ENCODE results near the gene CREBZF.

CREBZF gene, protein sequence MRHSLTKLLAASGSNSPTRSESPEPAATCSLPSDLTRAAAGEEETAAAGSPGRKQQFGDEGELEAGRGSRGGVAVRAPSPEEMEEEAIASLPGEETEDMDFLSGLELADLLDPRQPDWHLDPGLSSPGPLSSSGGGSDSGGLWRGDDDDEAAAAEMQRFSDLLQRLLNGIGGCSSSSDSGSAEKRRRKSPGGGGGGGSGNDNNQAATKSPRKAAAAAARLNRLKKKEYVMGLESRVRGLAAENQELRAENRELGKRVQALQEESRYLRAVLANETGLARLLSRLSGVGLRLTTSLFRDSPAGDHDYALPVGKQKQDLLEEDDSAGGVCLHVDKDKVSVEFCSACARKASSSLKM

DNA sequence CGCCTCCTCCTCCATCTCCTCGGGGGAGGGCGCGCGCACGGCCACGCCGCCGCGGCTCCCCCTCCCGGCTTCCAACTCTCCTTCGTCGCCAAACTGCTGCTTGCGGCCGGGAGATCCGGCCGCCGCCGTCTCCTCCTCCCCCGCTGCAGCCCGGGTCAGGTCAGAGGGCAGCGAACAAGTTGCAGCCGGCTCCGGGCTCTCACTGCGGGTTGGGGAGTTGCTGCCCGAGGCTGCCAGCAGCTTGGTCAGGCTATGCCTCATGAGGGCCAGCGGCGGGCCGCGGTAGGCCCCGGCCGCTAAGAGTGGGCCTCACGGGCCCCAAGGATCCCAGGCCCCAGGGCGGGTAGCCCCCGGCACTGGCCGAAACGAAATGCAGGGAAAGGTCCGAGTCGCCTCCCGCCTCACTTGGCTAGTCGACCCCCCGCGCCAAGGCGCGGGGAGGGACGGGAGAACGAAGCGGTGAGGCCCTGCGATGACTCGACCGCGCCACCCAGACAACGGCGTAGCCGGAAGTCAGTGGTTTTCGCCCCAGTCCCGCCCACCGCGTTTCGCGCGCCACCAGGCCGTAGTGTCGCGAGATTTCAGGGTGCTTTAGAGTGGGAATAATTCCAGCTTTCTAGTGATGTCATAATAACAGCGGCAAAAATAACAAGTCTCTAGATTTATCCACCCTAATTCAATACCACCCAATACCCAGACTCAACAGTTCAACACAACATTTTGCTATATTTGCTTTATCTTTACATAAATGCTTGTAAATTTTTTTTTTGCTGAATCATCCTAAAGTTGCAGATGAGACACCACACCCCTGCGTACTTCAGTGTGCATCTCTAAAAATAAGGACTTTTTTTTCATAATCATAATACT, at the start of gene CREBZF:
CREBZF (minus strand) TSS at position 515 of the 867 bp plus-strand sequence; CDS start at position 261, 254 bp downstream.
- peak; percentile 86 for DNase-seq (ENCODE audit: low read depth)

DNA sequence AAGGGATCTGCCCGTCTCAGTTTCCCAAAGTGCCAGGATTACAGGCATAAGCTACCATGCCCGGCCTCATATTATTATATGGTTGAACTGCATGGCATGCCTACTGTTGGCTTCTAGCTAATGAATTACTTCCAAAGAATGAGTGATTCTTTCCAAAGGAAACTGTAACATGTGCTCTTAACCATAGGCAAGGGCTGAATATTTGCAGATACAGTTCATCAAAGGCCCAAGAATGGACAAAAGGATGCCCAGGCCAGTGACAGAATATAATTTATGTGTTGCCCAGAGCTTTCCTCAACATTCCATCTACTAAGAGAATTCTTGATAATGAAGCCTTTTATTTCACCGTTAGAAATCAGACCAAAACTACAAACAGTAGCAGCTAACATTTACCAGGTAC, 48.0 kb upstream of the CREBZF start:
- DNase-seq (ENCODE audit: low read depth), result no peak

DNA sequence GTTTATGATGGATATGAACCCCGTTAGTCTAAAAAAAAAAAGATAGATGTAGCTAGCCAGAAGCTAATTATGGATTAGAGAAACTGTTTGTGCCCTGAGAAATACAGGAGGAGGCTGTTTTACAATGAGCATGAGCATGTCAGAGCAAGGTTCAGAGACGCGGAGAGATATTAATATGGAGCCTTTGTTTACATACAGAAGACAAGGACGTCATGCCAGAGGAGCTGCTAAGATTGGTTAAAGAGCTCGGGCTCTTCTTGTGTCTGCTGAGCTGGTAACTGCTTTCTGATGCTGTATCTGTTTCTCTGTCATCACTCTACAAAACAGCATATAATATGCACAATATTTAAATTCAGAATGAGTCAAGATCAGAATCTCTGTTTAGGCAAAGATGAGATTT, 46.0 kb upstream of the CREBZF start:
- DNase-seq (ENCODE audit: low read depth), result no peak

DNA sequence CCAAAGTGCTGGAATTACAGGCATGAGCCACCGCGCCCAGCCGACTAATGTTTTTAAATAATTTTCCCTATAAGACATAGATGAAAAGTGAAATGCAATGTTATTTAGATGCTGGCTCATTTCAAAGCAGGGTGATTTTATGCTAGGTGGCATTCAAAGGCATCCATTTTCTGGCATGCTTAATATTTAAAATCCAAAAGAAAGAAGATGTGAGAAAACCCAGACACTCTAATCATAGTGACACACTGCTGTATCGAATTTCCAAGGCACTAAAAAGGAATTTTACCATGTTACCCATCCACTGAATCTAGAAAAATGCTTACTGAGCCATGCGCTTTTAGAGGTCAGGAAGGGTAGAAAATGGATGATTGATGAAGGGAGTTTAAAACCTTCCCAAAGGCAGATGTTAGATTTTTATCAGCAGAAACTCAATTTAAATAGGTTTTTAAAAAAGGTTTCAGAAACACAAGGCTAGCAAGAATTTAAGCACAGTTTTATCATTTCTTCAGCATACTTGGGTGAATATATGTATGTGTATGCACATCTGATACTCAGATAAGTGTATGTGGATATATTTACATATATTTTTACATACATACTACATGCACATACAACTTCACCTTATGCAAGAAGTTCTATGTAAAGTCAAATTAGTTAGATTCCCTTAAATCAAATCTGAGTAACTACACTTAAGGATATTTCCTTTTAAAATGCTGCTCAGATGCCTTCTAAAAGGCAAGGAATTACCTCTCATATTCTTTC, 45.2 kb upstream of the CREBZF start:
- no peak for DNase-seq (ENCODE audit: low read depth)

DNA sequence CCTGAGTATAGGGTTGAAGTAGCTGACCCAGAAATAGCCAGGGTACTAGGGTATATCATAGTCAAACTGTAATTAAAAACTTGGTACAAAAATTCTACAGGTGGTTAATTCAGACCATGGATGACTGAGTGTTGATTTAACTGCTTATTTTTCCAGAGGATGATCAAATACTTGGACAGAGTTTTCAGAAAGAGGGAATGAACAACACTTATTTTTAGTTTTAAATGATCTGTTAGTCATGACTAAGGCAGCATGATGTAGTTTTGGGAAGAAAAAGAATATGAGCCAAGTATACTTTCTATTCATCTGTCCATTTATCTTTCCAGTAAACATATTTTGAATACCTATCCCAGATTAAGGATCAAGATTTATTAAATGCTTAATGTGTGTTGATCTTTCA, 40.9 kb upstream of the CREBZF start:
- DNase-seq (ENCODE audit: low read depth), result no peak

DNA sequence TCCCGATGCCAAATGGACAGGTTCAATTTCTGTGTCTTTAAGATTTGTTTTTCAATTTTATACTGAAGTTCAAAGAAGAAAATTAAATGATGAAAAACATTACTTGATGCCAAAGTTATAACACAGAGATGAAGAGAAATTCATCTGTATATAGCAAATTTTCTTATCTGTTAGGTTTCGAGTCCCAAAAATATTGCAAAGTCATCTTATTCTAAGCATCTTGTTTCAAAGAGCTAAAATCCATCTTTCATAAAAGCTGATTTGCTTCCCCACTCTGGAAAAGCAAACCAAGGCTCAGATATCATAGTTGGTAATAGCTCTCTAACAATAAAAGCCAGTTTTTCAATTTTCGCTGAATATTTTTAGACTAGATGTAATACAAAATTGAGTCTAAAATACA, 40.0 kb upstream of the CREBZF start:
- no peak for DNase-seq (ENCODE audit: low read depth)

DNA sequence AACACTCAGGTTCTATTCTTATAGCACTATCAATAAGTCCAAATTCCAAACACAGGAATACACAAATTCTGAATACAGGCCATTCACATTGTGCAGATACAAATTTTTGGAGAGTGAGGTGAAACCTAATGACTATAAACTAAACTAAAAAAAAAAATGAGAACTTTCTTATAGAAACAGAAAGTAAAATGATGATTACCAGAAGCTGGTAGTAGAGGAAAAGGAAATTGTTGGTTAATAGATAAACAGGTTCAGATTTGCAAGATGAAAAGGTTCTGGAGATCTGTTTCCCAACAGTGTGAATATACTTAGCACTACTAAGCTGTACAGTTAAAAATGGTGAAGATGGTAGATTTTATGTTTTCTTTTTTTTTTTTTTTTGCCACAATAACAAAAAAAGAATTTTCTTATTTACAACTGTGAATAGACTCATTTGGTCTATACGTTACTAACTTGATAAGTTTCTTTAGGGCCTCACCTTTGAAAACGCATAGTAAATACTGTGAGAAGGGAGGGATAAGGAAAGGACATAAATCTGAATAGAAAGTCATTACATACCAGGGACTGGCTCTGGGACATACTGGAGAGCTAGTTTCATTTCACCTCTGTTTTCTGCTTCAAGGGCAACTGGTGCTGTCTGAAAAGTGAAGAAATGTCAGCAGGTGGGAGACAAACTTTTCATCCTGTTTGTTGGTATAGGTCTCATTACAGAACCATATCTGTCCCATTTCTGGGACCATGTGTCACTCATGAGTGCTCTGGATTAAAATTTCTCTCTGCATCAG, 35.2 kb upstream of the CREBZF start:
- no peak for DNase-seq (ENCODE audit: low read depth)

DNA sequence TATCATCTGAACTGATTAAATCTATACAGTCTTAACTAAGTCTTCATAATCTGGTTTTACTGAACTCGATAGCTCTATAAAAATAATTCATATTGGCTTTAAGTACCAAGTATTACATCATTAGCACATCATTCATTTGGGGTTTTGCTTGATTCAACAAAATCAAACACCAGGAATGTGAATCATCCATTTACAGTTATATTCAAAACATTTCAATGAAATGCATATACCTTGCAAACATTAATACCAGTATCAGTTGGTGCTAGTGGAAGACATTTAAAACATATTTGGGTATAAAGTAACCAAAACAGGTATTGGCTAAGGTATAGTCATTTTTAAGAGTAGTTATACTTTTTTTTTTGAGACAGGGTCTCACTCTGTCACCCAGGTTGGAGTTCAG, 33.3 kb upstream of the CREBZF start:
- DNase-seq (ENCODE audit: low read depth), result no peak

DNA sequence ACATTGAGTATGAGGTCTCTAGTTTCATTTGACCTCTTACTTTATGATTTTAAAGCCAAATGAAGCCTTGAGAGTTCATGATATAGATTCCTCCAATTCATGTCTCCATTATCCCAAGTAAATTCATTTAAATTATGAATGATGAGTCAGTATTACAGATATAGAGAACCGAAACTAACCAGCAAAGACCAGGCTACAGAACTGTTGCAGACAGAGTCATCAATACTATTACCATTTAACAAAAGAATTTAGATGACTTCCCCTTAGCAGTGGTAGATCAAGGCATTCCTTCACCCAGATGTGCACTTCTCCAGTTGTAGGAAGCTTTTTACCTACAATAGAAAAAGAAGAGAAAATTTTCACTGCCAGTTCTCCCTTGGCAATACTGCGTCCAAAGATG, 32.8 kb upstream of the CREBZF start:
- DNase-seq (ENCODE audit: low read depth), result no peak

DNA sequence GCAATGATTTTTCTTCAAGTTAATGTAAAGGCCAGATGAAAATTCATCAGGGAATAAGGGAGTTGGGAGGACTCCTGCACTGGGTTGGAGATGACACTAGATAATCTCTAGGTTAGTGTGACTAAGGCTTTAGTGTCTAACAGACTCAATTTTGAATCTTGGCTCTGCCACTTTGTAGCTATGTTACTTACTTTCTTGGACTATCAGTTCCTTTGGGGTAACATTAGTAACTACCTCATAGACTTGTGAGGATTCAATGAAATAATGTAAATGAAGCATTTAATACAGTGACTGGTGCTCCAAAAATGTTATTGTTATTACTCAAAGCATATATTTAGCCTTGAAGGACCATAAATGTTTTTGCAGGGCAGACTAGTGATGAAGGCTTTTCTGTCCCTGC, 30.6 kb upstream of the CREBZF start:
- no peak for DNase-seq (ENCODE audit: low read depth)

DNA sequence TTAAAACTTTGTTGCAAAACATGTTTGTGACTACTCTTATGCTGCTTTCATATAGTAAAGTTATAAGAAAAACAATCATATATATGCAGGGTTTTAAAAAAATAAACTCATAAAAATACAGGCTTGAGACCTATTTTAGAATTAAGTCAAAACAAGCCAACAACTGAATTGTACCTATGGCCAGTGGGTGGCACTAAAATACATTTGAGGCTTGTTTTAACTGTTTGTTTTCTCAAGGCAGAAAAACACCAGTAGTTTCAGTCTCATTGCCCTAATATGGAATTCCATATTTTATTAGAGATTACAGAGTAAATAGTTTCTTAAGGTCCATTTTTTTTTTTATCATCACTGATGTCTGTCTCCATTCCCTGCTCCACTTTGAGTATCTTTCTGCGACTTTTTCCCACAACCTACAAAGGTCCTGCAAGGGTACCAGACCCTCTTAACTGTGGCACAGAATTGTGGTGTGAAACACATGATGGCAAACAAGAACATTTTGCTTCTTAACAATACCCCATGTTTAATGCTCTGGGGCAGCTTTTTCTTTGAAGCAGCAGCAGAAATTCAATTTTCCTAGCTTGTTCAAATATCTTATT, 29.6 kb upstream of the CREBZF start:
- DNase-seq (ENCODE audit: low read depth), result no peak

DNA sequence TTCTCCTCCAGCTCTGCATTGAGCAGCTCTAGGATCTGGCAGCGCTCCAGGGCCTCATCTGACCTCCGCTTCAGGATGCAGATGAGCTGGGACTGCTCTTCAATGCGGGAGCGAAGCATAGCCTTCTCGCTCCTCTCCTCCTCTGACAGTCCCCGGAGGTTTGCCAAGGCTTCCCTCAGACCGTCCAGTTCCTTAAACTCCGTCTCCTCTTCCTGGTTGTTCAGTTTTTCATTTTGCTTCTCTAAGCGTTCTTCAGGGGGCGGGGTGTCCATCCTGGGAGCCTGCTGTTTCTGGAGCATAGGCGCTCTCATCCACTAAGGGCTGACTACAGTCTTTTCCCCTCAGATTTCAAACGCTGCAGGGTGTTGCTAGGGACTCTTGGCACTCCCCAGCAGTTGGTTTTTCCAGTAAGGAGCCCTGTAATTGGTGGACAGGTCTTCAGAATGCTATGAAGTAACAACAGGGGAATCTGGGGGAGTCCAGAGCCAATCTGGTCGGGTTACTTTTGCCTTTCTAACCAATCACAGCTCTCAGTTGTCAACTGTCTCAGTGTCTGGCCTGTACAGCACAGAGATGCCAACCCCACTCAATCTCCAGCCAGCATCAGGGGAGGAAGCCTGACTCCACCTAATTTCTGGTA, 21.0 kb upstream of the CREBZF start, which contains the start of gene CCDC89:
CCDC89 (minus strand) TSS at position 376 of the 640 bp plus-strand sequence; CDS start at position 311, 65 bp downstream.
- DNase-seq (ENCODE audit: low read depth), result peak; percentile 94

DNA sequence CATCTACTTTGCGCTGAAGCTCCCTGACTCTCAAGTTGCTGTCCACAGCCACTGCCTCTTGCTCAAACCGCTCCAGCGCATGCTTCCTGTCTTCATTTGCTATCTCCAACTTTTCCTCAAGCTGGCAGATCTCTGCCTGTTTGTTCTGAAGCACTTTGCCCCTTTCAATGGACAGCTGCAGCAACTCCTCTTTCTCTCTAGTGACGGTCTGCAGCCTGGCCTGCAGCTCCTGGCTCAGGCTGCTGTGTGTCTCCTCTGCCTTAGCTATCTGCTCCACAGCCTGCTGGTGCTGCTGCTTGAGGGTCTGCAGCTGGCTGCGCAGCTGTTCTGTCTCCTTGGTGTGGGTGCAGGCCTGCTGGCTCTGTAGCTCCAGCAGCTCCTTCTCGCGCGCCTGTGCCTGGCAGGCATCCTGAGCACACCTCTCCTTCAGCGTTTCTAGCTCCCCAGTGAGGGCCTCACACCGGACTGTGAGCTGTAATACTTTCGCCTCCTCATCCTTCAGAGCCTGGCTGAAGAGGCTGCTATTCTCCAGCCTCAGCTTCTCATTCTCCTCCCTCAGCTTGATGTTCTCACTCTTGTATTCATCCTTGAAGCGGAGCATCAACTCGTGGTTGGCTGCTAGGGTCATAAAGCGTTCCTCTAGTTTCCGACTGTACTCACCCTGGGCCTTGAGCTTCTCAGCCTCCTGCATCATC, 20.3 kb upstream of the CREBZF start:
- DNase-seq (ENCODE audit: low read depth), result no peak

DNA sequence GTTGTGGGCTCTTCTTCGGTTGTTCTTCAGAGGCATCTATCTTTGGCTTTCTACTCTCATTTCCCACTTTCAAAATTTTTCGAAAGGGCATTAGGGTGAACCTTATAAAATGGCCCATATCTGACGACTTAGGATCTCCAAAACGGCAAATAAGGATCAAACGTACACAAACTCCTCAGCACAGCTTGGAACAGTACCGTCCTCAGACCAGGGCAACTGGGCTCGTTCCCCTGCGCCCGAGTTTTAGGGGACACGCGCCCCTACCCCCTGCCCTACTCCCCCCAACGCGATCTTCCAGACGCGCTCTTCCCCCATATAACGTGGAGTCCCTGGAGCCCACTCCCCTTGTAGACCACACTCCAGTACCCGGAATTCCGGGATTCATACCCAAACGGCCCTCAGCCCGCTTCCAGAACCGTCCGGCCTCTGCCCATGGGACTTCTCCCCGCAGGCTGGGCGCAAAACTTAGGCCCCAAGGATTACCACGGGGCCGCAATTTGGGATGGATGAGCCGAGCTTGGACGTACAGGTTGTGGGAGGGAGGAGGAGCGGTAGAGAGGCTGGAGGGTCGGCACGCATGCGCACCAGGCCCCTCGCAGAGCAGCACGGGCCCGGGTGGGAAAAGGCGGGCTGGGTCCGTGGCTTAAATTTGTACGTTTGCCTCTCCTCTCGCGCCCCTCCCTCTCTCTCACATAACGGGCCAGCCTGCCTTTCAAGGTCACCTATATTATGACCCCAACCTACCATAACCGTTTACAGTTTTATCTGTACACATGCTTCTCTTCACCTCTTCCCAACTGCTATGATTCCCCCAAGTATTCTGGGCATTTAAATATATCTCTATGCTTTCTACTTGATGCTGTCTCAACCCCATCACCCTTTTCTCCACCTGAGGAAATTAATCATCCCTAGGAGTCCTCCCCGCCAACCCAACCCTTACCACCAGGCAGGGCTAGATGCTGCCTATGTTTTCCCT, 17.7 kb upstream of the CREBZF start:
- no peak for DNase-seq (ENCODE audit: low read depth)

DNA sequence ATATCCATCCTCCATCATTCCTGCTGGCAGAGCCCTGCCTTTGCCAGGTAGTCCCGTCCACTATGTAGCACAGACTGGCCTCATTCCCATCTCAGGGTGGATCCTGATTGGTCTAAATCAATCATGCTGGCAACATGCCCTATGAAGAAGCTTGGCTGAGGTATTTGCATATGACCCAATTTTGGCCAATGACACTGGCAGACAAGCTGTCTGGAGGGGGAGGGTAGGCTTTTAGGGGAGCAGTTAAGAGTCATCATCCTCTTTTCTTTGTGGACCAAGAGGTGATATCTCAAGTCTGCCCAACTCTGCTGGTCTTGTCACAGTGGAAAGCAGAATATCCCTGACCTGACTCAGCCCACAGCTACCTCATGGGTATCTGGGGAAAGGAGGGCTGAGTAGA, 16.0 kb upstream of the CREBZF start:
- no peak for DNase-seq (ENCODE audit: low read depth)

DNA sequence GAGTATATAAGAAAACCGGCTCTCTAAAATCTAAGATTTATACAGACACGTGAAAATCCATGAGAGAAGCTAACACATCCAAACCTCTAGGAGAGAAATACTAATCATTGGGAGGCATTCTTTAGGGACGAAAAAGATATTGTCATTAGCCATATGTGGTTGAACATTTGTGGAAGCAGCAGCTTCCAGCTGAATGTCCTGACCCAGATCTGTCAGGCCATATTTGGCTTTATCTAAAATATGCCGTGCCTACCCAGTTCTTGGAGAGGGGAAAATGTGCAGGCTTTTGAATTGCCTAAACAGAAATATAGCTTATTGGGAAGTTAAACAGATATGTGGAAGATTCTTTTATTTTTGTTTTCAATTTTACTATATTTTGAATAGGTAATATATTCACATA, 14.6 kb upstream of the CREBZF start:
- no peak for DNase-seq (ENCODE audit: low read depth)

DNA sequence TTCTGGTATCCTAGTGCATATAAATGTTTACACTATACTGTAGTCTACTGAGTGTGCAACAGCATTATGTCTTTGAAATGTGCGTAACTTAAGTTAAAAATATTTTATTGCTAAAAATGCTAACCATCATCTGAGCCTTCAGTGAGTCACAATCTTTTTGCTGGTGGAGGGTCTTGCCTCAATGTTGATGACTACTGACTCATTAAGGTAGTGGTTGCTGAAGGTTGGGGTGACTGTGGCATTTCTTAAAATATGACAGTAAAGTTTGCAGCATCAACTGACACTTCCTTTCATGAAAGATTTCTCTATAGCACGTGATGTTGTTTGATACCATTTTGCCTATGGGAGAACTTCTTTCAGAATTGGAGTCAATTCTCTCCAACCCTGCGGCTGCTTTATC, 8.5 kb upstream of the CREBZF start:
- no peak for DNase-seq (ENCODE audit: low read depth)

DNA sequence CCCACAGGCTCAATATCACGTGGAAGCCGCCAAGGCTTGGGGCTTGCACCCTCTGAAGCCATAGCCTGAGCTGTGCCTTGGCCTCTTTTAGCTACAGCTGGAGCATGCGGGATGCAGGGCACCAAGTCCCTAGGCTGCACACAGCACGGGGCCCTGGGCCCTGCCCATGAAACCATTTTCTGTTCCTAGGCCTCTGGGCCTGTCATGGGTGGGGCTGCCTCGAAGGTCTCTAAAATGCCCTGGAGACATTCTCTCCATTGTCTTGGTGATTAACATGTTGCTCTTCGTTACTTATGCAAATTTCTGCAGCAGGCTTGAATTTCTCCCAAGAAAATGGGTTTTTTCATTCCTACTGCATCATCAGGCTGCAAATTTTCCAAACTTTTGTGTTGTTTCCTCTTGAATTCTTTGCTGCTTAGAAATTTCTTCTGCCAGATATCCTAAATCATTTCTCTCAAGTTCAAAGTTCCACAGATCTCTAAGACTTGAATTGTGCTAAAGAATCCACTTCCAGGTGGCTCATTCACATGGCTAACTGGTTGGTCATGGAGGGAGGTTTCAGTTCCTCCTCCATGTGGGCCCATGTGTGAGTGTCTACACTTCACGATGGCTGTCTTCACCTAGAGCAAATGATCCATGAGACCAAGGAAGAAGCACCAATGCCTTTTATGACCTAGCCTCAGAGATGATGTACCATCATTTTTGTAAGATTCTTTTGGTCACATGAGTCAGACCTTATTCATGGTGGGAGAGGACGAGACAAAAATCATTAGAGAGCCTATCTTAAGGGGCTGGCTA, 7.4 kb upstream of the CREBZF start:
- DNase-seq (ENCODE audit: low read depth), result no peak

Data from GM04504 (cell line).